Suprapubic skin (tissue), 4 donors: ENCODE measurements around the gene LSP1. TPM values are rescaled to one million over a fixed set of nuclear protein-coding genes. Genes with fewer than 3 reads are reported as not detected.
"Not testable (repeated sequence)": the region's sequence is repeated elsewhere in the genome, so short reads cannot be mapped to it uniquely, and the experiment has no call there.

Experiments used
- DNase-seq, 2 donors: peaks; one replicate each; pipeline ENCODE4 v3.0.0-alpha.2; 2019; ENCODE audit warnings: low spot score in 2 of 2
- H3K27ac ChIP-seq: fragments of 200-600 bp; sonication (generic); one replicate; pipeline ENCODE4 v1.5.1; 2019
- H3K27me3 ChIP-seq: fragments of 200-600 bp; sonication (generic); one replicate; pipeline ENCODE4 v1.5.1; 2019
- H3K36me3 ChIP-seq: fragments of 200-600 bp; sonication (generic); one replicate; pipeline ENCODE4 v1.5.1; 2019
- H3K4me1 ChIP-seq: fragments of 200-600 bp; sonication (generic); one replicate; pipeline ENCODE4 v1.5.1; 2019
- H3K4me3 ChIP-seq: fragments of 200-600 bp; sonication (generic); one replicate; pipeline ENCODE4 v1.5.1; 2019; ENCODE audit warnings: mild to moderate bottlenecking
- H3K9me3 ChIP-seq: fragments of 200-600 bp; sonication (generic); one replicate; pipeline ENCODE4 v1.5.1; 2019
- EP300 ChIP-seq: sonication (generic); formaldehyde crosslinking; IDR thresholded peaks from one replicate; pipeline ENCODE4 v1.6.1; 2017; ENCODE audit warnings: antibody characterized with exemption
- POLR2A ChIP-seq, 2 donors: fragments of 450-650 bp; IDR thresholded peaks; one replicate each; pipeline ENCODE4 v1.6.1; 2017; ENCODE audit warnings: antibody characterized with exemption in 2 of 2, mild to moderate bottlenecking in 2 of 2, moderate library complexity in 2 of 2
- POLR2AphosphoS5 ChIP-seq, 3 donors: sonication (generic); formaldehyde crosslinking; IDR thresholded peaks; one replicate each; pipeline ENCODE4 v1.6.1; 2017; ENCODE audit warnings: antibody characterized with exemption in 3 of 3
- WGBS: methylation state at CpG from one replicate; pipeline ENCODE4 v1.1.5; 2018; 5-methylcytosine and 5-hydroxymethylcytosine counted together
- total RNA-seq, 4 donors: library from RNA; depleted of rRNA; stranded (reverse); fragments of >200 nt; gene quantifications; one replicate each; pipeline ENCODE4 v1.1.0, GENCODE V29; 2016
- TF ChIP-seq, protein P1 (sequence below), 2 donors: fragments of 200-600 bp in 1 of 2; fragments of 450-650 bp in 1 of 2; sonication (generic) in 1 of 2; IDR thresholded peaks; one replicate each; pipeline ENCODE4 v1.5.1; 2016 to 2019; ENCODE audit warnings: antibody characterized with exemption in 2 of 2, mild to moderate bottlenecking in 1 of 2, moderate library complexity in 1 of 2

LSP1 gene, protein sequence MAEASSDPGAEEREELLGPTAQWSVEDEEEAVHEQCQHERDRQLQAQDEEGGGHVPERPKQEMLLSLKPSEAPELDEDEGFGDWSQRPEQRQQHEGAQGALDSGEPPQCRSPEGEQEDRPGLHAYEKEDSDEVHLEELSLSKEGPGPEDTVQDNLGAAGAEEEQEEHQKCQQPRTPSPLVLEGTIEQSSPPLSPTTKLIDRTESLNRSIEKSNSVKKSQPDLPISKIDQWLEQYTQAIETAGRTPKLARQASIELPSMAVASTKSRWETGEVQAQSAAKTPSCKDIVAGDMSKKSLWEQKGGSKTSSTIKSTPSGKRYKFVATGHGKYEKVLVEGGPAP
- 100 to 1,000 TPM in 2 of 4 donors, 10 to 100 TPM in 2; 70.4 to 134 (median 107) TPM for total RNA-seq

DNA sequence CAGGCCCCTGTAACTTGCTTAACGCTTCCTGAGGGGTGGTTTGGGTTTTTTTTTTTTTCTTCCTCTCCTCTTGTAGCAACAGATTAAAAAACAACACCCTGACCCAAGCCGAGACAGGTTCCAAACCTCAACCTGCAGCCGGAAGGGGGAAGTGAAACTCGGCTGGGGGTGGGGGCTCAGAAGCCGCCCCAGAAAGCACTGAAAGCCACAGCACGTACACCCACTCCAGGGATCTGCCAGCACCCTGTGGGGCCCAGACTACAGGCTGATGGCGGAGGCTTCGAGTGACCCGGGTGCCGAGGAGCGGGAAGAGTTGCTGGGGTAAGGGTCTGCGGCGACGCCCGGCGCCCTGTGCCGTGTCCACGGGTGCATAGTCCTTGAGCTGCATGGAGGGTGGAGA lies at the start of gene LSP1:
Gene LSP1 (plus strand): TSS at position 208 of the 400 bp plus-strand sequence. CDS start 61 bp downstream, at position 269.
- Histone ChIP-seq H3K36me3 (no peaks in the 10 kb centered on the region), H3K9me3 (no peaks in the 10 kb centered on the region), H3K27ac (no peak within 1 kb of the TSS), H3K27me3 (no peaks in the 10 kb centered on the region), H3K4me3 (peak within 1 kb of the TSS; percentile 29), H3K4me1 (no peaks in the 10 kb centered on the region)
- TF ChIP-seq POLR2AphosphoS5 (IDR thresholded peaks at IDR 0.05) = no peak
- no peak for TF ChIP-seq POLR2A (IDR thresholded peaks at IDR 0.05)
- no peak for TF ChIP-seq EP300
- TF ChIP-seq, protein P1, sequence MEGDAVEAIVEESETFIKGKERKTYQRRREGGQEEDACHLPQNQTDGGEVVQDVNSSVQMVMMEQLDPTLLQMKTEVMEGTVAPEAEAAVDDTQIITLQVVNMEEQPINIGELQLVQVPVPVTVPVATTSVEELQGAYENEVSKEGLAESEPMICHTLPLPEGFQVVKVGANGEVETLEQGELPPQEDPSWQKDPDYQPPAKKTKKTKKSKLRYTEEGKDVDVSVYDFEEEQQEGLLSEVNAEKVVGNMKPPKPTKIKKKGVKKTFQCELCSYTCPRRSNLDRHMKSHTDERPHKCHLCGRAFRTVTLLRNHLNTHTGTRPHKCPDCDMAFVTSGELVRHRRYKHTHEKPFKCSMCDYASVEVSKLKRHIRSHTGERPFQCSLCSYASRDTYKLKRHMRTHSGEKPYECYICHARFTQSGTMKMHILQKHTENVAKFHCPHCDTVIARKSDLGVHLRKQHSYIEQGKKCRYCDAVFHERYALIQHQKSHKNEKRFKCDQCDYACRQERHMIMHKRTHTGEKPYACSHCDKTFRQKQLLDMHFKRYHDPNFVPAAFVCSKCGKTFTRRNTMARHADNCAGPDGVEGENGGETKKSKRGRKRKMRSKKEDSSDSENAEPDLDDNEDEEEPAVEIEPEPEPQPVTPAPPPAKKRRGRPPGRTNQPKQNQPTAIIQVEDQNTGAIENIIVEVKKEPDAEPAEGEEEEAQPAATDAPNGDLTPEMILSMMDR (IDR thresholded peaks at IDR 0.05) = no peak
- WGBS = 67% methylated on average over 18 of the region's 18 CpGs
- no peak for DNase-seq

DNA sequence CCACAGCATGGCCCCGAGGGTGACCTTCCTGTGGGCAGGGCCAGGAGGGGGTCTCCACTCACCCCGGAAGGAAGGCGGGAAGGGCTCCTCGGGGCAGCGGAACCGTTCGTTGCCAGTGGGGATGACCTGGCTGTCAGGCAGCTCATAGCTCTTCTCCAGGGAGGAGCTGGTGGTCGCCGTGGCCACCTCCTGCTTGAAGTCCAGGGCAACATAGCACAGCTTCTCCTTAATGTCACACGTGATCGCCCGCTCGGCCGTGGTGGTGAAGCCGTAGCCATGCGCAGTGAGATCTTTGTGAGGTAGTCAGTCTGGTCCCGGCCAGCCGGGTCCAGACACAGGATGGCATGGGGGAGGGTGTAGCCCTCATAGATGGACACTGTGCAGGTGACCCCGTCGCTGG lies 49.6 kb upstream of the LSP1 start:
- 94% methylated on average over 16 of the region's 20 CpGs for WGBS
- H3K4me1 ChIP-seq = no peaks in the 10 kb centered on the region
- no peak overlapping the region for H3K27ac ChIP-seq
- TF ChIP-seq POLR2AphosphoS5 (IDR thresholded peaks at IDR 0.05) (no peak), EP300 (no peak), POLR2A (IDR thresholded peaks at IDR 0.05) (no peak)
- TF ChIP-seq, protein P1 (IDR thresholded peaks at IDR 0.05) = no peak
- no peaks in the 10 kb centered on the region for H3K36me3 ChIP-seq
- no peak for DNase-seq
- H3K9me3 ChIP-seq = no peaks in the 10 kb centered on the region
- no peak overlapping the region for H3K4me3 ChIP-seq
- H3K27me3 ChIP-seq = peaks cover 17% of the 10 kb centered on the region

DNA sequence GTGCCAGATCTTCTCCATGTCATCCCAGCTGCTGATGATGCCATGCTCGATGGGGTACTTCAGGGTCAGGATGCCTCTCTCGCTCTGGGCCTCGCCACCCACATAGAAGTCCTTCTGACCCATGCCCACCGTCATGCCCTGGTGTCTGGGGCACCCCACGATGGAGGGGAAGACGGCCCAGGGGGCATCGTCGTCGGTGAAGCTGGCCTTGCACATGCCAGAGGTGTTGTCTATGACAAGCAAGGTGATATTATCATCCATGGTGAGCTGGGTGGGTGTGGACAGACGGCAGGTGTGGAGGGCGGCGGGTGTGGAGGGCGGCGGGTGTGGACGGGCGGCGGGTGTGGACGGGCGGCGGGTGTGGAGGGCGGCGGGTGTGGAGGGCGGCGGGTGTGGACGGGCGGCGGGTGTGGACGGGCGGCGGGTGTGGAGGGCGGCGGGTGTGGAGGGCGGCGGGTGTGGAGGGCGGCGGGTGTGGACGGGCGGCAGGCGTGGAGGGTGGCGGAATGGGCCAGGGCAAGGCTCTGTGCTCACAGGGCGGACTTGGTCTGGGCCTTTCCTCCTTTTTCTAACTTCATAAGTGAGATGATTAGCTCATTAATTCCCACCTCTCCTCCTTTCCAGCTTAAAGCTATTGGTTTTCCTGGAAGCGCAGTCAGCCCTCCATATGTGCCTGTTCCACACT lies 48.9 kb upstream of the LSP1 start:
- not testable (repeated sequence) for H3K36me3 ChIP-seq, H3K9me3 ChIP-seq, H3K27ac ChIP-seq, H3K4me1 ChIP-seq, H3K4me3 ChIP-seq, DNase-seq
- WGBS = 88% methylated on average over 33 of the region's 42 CpGs
- H3K27me3 ChIP-seq = peaks cover 17% of the 10 kb centered on the region

DNA sequence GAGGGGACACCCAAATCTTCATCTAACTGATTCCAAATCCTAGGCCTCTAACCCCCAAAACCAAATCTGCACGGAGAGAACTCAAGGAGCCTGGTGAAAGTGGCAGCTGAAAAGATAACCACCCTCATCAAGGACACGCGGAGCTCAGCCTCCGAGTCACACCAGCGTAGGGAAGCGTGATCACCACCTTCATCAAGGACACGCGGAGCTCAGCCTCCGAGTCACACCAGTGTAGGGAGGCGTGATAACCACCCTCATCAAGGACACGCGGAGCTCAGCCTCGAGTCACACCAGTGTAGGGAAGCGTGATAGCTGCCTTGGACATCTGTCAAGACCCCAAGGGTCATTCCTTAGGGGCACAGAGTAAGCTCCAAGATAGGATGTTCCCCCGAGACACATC lies 47.4 kb upstream of the LSP1 start:
- no peak overlapping the region for H3K27ac ChIP-seq
- WGBS = 91% methylated on average over 12 of the region's 15 CpGs
- H3K4me3 ChIP-seq = no peak overlapping the region
- TF ChIP-seq, protein P1 (IDR thresholded peaks at IDR 0.05) = no peak
- H3K27me3 ChIP-seq = peaks cover 17% of the 10 kb centered on the region
- DNase-seq = no peak
- no peaks in the 10 kb centered on the region for H3K4me1 ChIP-seq
- no peaks in the 10 kb centered on the region for H3K9me3 ChIP-seq
- H3K36me3 ChIP-seq = no peaks in the 10 kb centered on the region

DNA sequence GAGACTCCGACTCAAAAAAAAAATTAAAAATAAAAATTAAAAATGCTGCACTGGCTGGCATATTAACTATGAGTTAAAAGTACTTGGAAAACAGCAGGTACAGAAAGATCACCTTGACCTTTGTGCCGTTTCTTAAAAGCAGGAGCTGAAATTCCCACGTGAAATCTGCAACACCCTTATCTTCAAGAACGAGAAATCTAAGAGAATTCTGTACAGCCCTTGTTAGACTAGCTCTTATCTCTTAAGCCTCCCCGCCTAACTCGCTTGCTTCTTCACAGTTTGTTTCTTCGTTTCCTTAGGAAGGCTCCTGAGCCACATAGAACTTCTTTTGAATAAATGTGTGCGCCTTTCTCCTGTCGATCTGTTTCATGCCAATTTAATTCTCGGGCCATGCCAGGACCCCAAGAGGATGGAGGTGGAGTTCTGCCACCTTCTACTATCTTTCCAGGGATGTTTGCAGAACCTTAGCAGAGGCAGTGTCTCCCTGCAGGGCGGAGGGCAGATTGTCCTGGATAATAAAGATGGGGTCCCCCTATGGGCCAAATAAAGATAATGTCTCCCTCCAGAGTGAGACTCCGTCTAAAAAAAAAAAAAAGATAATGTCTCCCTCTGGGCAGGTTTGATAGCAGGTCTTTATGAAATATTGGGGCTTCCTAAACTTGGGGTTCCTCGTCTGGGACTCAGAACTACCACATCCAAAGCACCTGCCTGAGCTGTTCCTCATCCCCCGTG lies 45.5 kb upstream of the LSP1 start:
- TF ChIP-seq POLR2AphosphoS5 (IDR thresholded peaks at IDR 0.05) = no peak
- TF ChIP-seq, protein P1 (IDR thresholded peaks at IDR 0.05) = no peak
- no peak for TF ChIP-seq EP300
- TF ChIP-seq POLR2A (IDR thresholded peaks at IDR 0.05) = no peak
- DNase-seq = no peak
- peaks cover 14% of the 10 kb centered on the region for H3K27me3 ChIP-seq
- no peaks in the 10 kb centered on the region for H3K4me1 ChIP-seq
- no peak overlapping the region for H3K4me3 ChIP-seq
- H3K27ac ChIP-seq = no peak overlapping the region
- no peaks in the 10 kb centered on the region for H3K36me3 ChIP-seq
- whole genome bisulfite sequencing = 77% methylated on average over 14 of the region's 14 CpGs
- no peaks in the 10 kb centered on the region for H3K9me3 ChIP-seq
